ENCODE results near the gene CAST.

CAST gene

GRCh38 chr5:96691503-96692303 lies 29.5 kb downstream of the CAST start:
- H3K4me3 ChIP-seq (ENCODE audit: low read length), result no peak overlapping the region
- DNase-seq (ENCODE audit: low read depth), result peak; percentile 57
- TF ChIP-seq CTCF (IDR thresholded peaks at IDR 0.05; ENCODE audit: insufficient read depth, low read depth, low read length, missing control alignments), result no peak

DNA sequence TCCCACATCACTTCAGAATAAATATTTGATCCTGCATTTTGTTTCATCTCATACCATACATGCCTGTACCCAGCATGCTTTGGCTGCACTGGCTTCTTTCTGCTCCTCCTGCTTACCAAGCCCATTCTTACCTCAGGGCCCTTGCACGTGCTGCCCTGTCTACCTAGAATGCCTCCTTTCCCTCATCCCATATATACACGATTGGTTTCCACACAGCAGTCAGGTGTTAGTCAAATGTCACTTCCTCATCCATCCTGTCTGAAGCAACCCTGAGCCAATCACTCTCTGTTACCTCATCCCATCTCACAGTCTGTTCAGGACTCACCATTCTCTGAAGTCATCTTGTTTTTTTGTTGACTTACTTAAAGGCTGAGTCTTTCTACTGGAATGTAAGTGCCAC lies 30.3 kb downstream of the CAST start:
- TF ChIP-seq CTCF (IDR thresholded peaks at IDR 0.05; ENCODE audit: insufficient read depth, low read depth, low read length, missing control alignments), result no peak
- no peak overlapping the region for H3K4me3 ChIP-seq (ENCODE audit: low read length)
- DNase-seq (ENCODE audit: low read depth), result peak; percentile 86

GRCh38 chr5:96699186-96699820 lies 37.1 kb downstream of the CAST start:
- no peak for TF ChIP-seq CTCF (IDR thresholded peaks at IDR 0.05; ENCODE audit: insufficient read depth, low read depth, low read length, missing control alignments)
- DNase-seq (ENCODE audit: low read depth), result peak; percentile 24
- no peak overlapping the region for H3K4me3 ChIP-seq (ENCODE audit: low read length)

- H3K4me3 ChIP-seq (ENCODE audit: low read length), result peak overlapping the region; percentile 62
- no peak for TF ChIP-seq CTCF (IDR thresholded peaks at IDR 0.05; ENCODE audit: insufficient read depth, low read depth, low read length, missing control alignments)
- DNase-seq (ENCODE audit: low read depth), result peak; percentile 98
Observed at GRCh38 chr5:96702503-96703383, 40.6 kb downstream of the CAST start.

DNA sequence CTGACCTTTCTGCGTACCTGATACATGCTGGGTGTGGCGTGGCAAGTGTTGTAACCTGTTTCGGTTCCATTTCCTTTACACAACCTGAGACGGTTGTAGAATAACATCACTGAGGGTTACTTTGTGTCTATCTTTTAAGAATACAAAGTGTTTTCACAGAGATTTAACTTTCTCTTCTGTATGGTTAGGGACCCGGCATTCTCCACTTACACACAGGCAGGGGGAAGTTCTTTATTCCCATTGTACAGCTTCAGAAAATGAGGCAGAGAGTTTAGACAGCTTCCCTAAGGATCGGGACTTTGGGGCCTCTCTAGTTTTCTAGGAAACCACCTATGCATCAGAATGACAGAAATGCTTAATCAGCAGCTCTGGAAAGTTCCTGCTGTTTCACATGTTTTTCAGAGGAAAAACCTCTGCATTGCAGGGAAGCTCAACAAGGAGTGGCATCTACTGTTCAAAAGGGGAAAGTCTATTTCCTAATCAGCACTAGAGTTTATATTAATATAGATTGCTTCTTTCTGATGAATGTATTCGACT lies 41.3 kb downstream of the CAST start:
- H3K4me3 ChIP-seq (ENCODE audit: low read length), result peak overlapping the region; percentile 62
- TF ChIP-seq CTCF (IDR thresholded peaks at IDR 0.05; ENCODE audit: insufficient read depth, low read depth, low read length, missing control alignments), result no peak
- DNase-seq (ENCODE audit: low read depth), result peak; percentile 92

GRCh38 chr5:96703995-96704394 lies 41.8 kb downstream of the CAST start:
- H3K4me3 ChIP-seq (ENCODE audit: low read length), result peak overlapping the region; percentile 62
- peak; percentile 33 for DNase-seq (ENCODE audit: low read depth)
- TF ChIP-seq CTCF (IDR thresholded peaks at IDR 0.05; ENCODE audit: insufficient read depth, low read depth, low read length, missing control alignments), result peak; percentile 10
